Retina (tissue), 1 donor: ENCODE results near the gene NPHS1.
A peak's percentile ranks its signal among the peaks of the same experiment; 100 is the strongest.
"Not testable (repeated sequence)": the region's sequence is repeated elsewhere in the genome, so short reads cannot be mapped to it uniquely, and the experiment has no call there.

Source experiments
- DNase-seq: peaks from one replicate; pipeline ENCODE4 v3.0.0-alpha.2; 2016

The NPHS1 gene

GRCh38 chr19:35811317-35812219, 40.7 kb downstream of the NPHS1 start:
- no peak for DNase-seq

- no peak for DNase-seq
Observed at GRCh38 chr19:35807633-35808032, 44.7 kb downstream of the NPHS1 start.

GRCh38 chr19:35806597-35806996, 45.7 kb downstream of the NPHS1 start:
- no peak for DNase-seq

- DNase-seq, result no peak
Observed at GRCh38 chr19:35805526-35806102, 46.7 kb downstream of the NPHS1 start.

GRCh38 chr19:35801828-35802227, 50.5 kb downstream of the NPHS1 start:
- no peak for DNase-seq

- DNase-seq, result peak; percentile 79
Observed at GRCh38 chr19:35797663-35798062, 54.6 kb downstream of the NPHS1 start.

- no peak for DNase-seq
Observed at GRCh38 chr19:35796645-35797542, 55.4 kb downstream of the NPHS1 start.

- DNase-seq, result not testable (repeated sequence)
Observed at GRCh38 chr19:35795564-35795963, 56.7 kb downstream of the NPHS1 start.

GRCh38 chr19:35793381-35794165, 58.7 kb downstream of the NPHS1 start:
- no peak for DNase-seq

GRCh38 chr19:35792888-35793287, 59.4 kb downstream of the NPHS1 start:
- DNase-seq, result no peak

GRCh38 chr19:35792312-35792711, 60.0 kb downstream of the NPHS1 start:
- DNase-seq, result no peak

- DNase-seq, result no peak
Observed at GRCh38 chr19:35791814-35792279, 60.5 kb downstream of the NPHS1 start.

- DNase-seq, result peak; percentile 43
Observed at GRCh38 chr19:35790981-35791813, 61.1 kb downstream of the NPHS1 start.

GRCh38 chr19:35789978-35790944, 62.0 kb downstream of the NPHS1 start:
- no peak for DNase-seq

GRCh38 chr19:35789195-35789977, 62.9 kb downstream of the NPHS1 start:
- DNase-seq, result no peak

GRCh38 chr19:35788205-35788960, 63.9 kb downstream of the NPHS1 start:
- no peak for DNase-seq

GRCh38 chr19:35787227-35787799, 65.0 kb downstream of the NPHS1 start:
- no peak for DNase-seq
